ENCODE measurements around the gene CDH26. TPM values are rescaled to one million over a fixed set of nuclear protein-coding genes. Genes with fewer than 3 reads are reported as not detected.

CDH26 gene
- total and polyA plus RNA-seq, 12 donors: 0.34 to 2.4 (median 0.89) TPM

DNA sequence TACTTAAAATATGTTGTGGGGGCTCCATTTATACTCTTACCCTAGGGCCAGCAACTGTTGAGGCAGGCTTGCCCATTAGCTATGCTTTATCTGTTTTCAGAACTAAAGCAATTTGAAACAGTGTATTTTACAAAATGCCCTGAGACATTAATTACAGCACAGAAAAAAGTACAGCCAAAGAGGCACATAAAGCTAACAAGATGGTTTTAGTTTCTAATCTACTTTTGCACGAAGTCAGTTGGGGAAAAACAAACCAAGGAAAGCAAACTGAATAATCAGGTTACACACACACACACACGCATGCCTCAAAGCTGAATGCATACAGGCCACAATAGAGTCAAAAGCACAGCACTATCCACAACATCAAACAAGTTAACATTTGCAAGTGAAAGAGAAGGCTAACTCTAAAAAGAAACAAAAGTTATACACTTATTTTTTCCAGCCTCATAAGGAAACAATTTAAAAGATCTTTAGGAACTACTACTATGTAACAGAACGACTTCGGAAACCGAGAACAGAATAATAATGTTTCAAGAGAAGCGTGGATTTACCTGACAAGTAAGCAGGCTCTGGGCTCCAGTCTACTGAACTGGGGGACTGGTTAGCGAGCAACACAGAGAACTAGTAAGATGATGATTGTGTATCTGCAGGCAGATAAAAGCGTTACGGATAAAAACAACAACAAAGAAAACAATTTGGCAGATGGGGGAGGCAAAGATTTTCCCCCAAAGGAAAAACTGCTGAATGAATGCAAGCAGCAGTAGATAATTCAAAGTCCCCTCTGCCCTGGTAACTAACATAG, 26.5 kb upstream of the CDH26 start:
- Histone ChIP-seq H3K36me3 (peaks cover 0 to 6% (median 0%) of the 10 kb centered on the region in 9 donors), H3K27me3 (no peaks in the 10 kb centered on the region), H3K9me3 (no peaks in the 10 kb centered on the region), H3K4me1 (peaks cover 0 to 27% (median 16%) of the 10 kb centered on the region in 9 donors), H3K27ac (no peak overlapping the region), H3K4me3 (no peak overlapping the region)
- WGBS, 2 donors: 86 to 92% methylated on average over 9 of the region's 9 CpGs
- DNase-seq: no peak
- intact Hi-C loops (cut with DNase I): loop anchor here in 1 of 10 donors (10.0 kb wide), 1 partner anchor 147 kb away; no protein-coding TSS in a partner anchor
- no peak for ATAC-seq
- no peak for TF ChIP-seq CTCF (IDR thresholded peaks at IDR 0.05)

- H3K36me3 ChIP-seq: peaks cover 0 to 6% (median 0%) of the 10 kb centered on the region in 9 donors
- TF ChIP-seq CTCF (IDR thresholded peaks at IDR 0.05): no peak
- no peak for ATAC-seq
- intact Hi-C loops (cut with DNase I): loop anchor here in 1 of 10 donors (10.0 kb wide), 1 partner anchor 148 kb away; no protein-coding TSS in a partner anchor
- WGBS, 2 donors: 81 to 84% methylated on average over 71 to 72 of the region's 72 CpGs
- no peaks in the 10 kb centered on the region for H3K9me3 ChIP-seq
- H3K4me3 ChIP-seq: peak overlapping the region in 9 of 10 donors; percentile 62 to 97 (median 77)
- no peaks in the 10 kb centered on the region for H3K27me3 ChIP-seq
- DNase-seq: peak in 1 of 2 donors; percentile 10
- H3K27ac ChIP-seq: peak overlapping the region in 3 of 10 donors; percentile 82 to 88 (median 84)
- peaks cover 0 to 37% (median 27%) of the 10 kb centered on the region in 9 donors for H3K4me1 ChIP-seq
Measured at GRCh38 chr20:59932616-59933295, 25.5 kb upstream of the CDH26 start.

DNA sequence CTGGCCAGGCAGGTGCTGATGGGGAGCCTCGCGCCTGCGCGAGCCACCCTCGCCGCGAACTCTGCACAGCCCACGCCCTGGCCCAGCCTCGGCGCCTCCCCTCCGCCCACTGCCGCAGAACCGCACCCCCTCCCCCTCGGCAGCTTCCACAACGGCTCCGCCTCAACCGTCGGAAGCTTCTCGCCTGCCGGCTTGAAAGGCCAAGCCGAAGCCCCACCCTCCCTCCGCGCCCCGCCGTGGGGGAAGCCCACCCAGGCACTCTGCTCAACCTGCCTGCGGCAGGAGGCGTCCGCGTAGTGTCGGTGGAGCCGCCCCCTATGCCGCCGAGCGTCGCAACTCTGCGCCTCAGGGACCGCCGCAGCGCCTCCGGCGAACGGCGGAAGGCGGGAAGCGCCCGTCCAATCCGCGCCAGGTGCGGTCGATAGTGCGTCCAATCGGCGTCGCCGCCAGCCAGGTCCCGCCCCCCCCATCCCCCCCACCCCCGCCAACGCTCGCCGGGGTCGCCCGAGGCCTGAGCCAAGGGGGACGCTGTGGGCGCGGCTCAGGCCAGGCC, 24.9 kb upstream of the CDH26 start, which contains the start of gene SYCP2:
Gene SYCP2, minus strand, starts transcription at position 342 of the 553 bp plus-strand sequence. CDS start 11,224 bp downstream, outside the sequence.
- Histone ChIP-seq H3K27ac (peak within 1 kb of the TSS; percentile 5 to 90 (median 83)), H3K4me3 (peak within 1 kb of the TSS; percentile 62 to 97 (median 77)), H3K9me3 (no peaks in the 10 kb centered on the region), H3K36me3 (peaks cover 0 to 6% (median 0%) of the 10 kb centered on the region in 9 donors), H3K27me3 (no peaks in the 10 kb centered on the region), H3K4me1 (peaks cover 1 to 44% (median 33%) of the 10 kb centered on the region in 9 donors)
- DNase-seq (peak; percentile 50 to 76), ATAC-seq (peak; percentile 77 to 88 (median 82))
- no peak for TF ChIP-seq CTCF (IDR thresholded peaks at IDR 0.05)
- WGBS, 2 donors: 17 to 26% methylated on average over 54 to 65 of the region's 65 CpGs
- intact Hi-C loops (cut with DNase I): loop anchor here in 1 of 10 donors (10.0 kb wide), 1 partner anchor 149 kb away; no protein-coding TSS in a partner anchor
